NCI-H345 treated with DMSO at 0.1 percent for 48 hours (cell line): ENCODE results near the gene GARIN1A.
"Not testable (repeated sequence)": the region's sequence is repeated elsewhere in the genome, so short reads cannot be mapped to it uniquely, and the experiment has no call there.

Experiments used
- DNase-seq: peaks from one replicate; lab custom pipeline; 2025; ENCODE audit not compliant: unreplicated experiment; lab: John Stamatoyannopoulos, UW

Gene GARIN1A

GRCh38 chr7:128671992-128672391, at the start of gene GARIN1A:
Gene GARIN1A, plus strand, starts transcription at chr7:128672292. Its CDS starts 106 bp downstream, at chr7:128672398.
- no peak for DNase-seq

DNA sequence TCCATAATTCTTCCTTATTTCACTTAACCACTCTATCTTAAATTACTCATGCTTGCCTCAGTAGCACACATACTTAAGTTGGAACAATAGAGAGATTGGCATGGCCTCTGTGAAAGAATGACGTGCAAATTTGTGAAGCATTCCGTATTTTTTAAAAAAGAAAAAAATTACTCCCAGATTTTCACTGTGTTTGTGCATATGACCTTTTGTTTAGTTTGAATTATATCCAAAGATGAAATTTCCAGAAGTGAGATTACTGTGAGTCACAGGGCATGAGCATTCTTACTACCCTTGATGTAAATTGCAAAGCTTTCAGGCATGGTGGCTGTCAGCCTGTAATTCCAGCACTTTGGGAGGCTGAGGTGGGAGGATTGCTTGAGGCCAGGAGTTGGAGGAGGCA, 45.0 kb upstream of the GARIN1A start:
- DNase-seq = not testable (repeated sequence)

DNA sequence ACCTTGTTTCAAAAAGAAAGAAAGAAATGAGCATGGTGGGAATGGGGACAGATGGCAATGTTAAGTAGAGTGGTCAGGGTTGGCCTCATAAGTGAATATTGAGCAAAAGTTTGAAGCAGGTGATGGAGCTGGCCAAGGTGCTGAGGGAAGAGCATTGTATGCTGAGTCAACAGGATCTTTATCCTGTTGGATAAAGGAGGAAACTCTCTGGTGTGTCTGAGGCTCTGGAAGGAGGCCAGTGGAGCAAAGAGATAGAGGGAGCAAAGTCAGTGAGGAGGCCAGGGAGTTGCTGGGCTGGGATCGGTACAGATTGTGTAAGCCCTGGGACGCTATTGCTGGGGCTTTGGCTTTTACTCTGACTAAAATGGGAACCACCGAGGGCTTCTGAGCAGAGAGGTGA, 38.2 kb upstream of the GARIN1A start:
- DNase-seq = not testable (repeated sequence)

GRCh38 chr7:128645206-128645605, 26.9 kb upstream of the GARIN1A start:
- DNase-seq = not testable (repeated sequence)

- not testable (repeated sequence) for DNase-seq
Observed at GRCh38 chr7:128645844-128646243, 26.2 kb upstream of the GARIN1A start.

GRCh38 chr7:128646877-128647276, 25.2 kb upstream of the GARIN1A start:
- DNase-seq = not testable (repeated sequence)

DNA sequence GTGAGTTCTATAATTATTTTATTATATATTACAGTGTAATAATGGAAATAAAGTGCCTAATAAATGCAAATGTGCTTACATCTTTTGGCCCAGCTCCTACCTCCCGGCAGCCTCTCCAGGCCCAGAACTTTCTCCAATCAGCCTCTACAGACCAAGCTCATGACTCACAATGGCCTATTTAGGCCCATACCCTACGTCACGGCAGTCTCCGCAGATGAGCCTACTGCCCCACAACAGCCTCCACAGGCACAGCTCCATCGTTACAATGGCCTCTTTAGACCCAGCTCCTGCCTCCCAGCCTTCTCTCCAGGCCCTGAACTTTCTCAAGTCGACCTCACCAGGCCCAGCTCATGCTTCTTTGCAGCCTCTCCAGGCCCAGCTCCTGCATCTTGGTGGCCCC, 21.0 kb upstream of the GARIN1A start:
- not testable (repeated sequence) for DNase-seq

GRCh38 chr7:128652606-128653005, 19.5 kb upstream of the GARIN1A start:
- not testable (repeated sequence) for DNase-seq

DNA sequence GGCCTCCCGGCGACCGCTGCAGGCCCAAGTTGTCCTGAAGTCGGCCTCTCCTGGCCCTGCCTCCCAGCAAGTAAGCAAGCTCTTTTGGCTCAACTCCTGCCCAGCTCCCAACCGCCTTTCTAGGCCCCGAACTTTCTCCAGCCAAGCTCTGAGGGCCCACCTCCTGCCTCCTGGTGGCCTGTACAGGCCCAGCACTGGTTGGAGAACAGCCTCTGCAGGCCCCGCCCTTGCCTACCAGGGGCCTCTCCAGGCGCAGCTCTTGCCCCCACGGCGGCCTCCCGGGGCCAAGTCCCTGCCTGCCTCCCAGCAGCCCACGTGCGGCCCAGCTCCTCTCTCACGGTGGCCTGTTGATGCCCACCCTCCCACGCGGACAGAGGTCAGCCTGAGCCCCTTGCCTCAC, 18.9 kb upstream of the GARIN1A start:
- not testable (repeated sequence) for DNase-seq

DNA sequence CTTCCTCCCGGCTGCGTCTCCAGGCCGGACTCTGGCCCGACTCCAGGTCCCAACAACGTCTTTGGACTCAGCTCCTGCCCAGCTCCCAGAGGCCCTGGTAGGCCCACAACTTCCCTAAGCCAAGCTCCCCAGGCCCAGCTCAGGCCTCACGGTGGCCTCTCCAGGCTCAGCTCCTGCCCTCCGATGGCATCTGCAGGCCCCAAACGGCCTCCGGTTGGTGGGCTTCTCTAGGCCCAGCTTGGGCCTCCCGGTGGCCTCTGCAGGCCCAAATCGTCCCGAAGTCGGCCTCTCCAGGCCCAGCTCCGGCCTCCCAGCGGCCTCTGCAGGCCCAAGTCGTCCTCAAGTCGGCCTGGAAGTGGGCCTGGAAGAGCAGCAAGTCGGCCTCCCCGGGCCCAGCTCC, 18.0 kb upstream of the GARIN1A start:
- DNase-seq = not testable (repeated sequence)

GRCh38 chr7:128654501-128654900, 17.6 kb upstream of the GARIN1A start:
- not testable (repeated sequence) for DNase-seq

- not testable (repeated sequence) for DNase-seq
Observed at GRCh38 chr7:128658428-128658827, 13.7 kb upstream of the GARIN1A start.

DNA sequence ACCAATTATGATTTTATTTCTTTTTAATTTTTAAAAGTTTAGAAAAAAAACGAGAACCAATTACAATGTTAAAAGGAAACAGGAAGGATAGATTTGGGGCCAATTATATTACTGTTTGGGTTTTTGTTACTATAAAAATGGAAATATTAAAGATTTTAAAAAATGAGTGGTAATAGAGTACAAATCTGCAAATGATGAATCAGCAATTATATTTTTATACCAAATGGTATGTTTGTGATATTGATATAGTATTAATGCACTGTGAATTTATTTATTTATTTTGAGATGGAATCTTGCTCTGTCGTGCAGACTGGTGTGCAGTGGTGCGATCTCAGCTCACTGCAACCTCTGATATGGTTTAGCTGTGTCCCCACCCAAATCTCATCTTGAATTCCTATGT, 11.5 kb upstream of the GARIN1A start:
- no peak for DNase-seq

- no peak for DNase-seq
Observed at GRCh38 chr7:128661446-128661845, 10.6 kb upstream of the GARIN1A start.

DNA sequence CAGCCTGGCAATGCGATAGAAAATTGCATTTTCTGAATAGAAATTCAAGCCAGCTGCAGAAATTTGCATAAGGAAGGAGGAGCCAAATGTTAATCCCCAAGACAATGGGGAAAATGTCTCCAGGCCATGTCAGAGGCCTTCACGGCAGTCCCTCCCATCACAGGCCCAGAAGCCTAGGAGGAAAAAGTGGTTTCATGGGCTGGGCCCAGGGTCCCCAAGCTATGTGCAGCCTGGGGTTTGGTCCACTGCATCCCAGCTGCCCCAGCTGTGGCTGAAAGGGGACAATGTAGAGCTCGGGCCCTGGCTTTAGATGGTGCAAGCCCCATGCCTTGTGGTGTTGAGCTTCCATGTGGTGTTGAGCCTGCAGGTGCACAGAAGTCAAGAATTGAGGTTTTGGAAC, 10.0 kb upstream of the GARIN1A start:
- DNase-seq = no peak

DNA sequence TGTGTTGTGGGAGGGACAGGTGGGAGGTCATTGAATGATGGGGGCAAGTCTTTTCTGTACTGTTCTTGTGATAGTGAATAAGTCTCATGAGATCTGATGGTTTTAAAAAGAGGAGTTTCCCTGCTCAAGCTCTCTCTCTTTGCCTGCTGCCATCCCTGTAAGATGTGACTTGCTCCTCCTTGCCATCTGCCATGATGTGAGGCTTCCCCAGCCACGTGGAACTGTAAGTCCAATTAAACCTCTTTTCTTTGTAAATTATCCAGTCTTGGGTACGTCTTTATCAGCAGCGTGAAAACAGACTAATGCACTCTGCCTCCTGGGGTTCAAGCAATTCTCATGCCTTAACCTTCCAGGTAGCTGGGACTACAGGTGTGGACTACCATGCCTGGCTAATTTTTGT, 8.9 kb upstream of the GARIN1A start:
- not testable (repeated sequence) for DNase-seq

DNA sequence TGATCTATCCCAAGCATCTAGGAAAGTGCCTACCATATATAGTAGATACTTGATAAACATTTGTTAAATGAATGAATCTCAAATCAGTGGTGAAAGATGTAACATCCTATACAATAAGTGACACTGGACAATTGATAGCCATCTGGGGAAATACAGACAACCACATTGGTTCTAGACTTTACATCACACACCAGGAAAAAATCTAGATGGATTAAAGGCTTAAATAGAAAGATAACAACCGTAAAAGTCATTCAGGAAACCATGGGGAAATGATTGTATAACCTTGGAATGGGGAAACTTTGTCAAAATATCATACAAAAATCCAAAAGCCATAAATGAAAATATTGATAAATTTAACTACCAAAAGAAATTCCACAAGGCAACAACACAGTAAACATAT, 7.0 kb upstream of the GARIN1A start:
- DNase-seq = no peak

DNA sequence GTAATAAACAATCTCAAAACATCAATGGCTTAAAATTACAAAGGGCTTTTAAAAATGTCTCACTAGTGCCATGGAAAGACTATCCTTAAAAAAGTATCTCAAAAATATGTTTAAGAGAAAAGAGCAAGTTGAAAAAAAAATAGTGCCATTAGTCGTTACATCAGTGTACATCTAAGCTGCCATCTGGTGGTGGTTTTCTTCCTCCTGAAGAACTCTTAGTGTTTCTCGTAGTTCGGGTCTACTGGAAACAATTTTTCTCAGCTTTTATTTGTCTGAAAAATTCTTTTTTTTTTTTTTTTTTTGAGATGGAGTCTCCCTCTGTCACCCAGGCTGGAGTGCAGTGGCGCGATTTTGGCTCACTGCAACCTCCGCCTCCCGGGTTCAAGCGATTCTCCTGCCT, 5.9 kb upstream of the GARIN1A start:
- no peak for DNase-seq

- no peak for DNase-seq
Observed at GRCh38 chr7:128672927-128673517, 930 bp downstream of the GARIN1A start.

DNA sequence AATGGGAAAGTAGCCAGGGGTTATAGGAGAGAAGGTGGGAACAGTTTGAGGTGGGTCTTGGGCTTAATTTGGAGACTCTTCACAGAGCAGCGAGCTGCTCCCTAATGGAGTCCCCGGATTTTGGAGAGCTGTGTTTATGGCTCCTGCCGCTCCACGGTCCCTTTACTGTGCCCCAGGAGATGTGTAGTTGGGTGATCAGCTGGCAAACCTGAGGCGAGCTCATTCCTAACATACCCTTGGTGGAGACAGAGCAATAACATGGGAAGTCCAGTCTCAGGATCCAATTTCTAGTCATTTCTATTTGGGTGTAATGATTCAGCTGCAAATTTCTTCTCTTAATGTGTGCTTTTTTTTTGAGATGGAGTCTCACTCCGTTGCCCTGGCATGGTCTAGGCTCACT, 1.5 kb downstream of the GARIN1A start:
- DNase-seq = no peak

DNA sequence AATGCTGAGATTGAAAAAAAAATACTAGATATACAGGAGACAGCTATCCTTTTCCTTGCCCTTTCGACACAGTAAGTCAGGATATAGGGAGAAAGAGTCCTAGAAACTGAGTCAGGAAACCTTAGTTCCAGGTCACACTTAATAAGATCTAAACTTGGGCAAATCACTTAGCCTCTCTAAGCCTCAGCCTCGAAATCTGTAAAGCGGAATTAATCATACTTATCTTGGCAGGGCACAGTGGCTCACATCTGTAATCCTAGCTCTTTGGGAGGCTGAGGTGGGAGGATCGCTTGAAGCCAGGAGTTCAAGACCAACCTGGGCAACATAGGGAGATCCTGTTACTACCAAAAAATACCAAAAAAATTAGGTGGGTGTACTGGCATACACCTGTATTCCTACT, 4.6 kb downstream of the GARIN1A start:
- no peak for DNase-seq

- no peak for DNase-seq
Observed at GRCh38 chr7:128679920-128680319, 7.8 kb downstream of the GARIN1A start.

GRCh38 chr7:128681794-128682537, 9.9 kb downstream of the GARIN1A start:
- no peak for DNase-seq
